ENCODE data around the gene FILIP1L.

DNA sequence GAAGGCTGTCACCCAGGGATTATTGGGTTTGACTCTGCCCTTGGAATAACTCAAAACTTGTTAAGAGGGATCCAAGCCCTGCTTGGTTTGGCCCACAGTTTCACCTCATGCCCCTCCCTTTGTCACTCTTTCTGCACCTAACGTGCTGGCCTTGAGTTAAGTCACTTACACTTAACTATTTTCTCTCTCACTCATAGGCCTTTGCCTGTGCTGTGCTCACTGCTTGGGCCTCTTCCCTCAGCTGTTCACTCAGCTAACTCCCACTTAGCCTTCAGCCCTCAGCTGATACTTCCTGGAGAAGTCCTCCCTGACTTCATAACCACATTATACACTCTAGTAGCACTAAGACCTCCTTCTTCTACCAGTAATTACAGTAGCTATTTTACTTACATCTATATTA, 163.4 kb downstream of the FILIP1L start:
- TF ChIP-seq POLR2A (IDR thresholded peaks at IDR 0.05) (no peak), POLR2AphosphoS5 (IDR thresholded peaks at IDR 0.05) (no peak)
- TF ChIP-seq, protein P1, sequence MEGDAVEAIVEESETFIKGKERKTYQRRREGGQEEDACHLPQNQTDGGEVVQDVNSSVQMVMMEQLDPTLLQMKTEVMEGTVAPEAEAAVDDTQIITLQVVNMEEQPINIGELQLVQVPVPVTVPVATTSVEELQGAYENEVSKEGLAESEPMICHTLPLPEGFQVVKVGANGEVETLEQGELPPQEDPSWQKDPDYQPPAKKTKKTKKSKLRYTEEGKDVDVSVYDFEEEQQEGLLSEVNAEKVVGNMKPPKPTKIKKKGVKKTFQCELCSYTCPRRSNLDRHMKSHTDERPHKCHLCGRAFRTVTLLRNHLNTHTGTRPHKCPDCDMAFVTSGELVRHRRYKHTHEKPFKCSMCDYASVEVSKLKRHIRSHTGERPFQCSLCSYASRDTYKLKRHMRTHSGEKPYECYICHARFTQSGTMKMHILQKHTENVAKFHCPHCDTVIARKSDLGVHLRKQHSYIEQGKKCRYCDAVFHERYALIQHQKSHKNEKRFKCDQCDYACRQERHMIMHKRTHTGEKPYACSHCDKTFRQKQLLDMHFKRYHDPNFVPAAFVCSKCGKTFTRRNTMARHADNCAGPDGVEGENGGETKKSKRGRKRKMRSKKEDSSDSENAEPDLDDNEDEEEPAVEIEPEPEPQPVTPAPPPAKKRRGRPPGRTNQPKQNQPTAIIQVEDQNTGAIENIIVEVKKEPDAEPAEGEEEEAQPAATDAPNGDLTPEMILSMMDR (IDR thresholded peaks at IDR 0.05), result no peak
